Breast epithelium (tissue), 4 donors: ENCODE results near the gene VAC14. TPM values are rescaled to one million over a fixed set of nuclear protein-coding genes. Genes with fewer than 3 reads are reported as not detected.

Experiments
- DNase-seq, 2 donors: peaks; one replicate each; pipeline ENCODE4 v3.0.0-alpha.2; 2019; ENCODE audit warnings: low spot score in 2 of 2
- H3K27ac ChIP-seq, 2 donors: fragments of 200-600 bp; sonication (generic) in 1 of 2; one replicate each; pipeline ENCODE4 v1.5.1; 2016 to 2019; ENCODE audit warnings: mild to moderate bottlenecking in 1 of 2
- H3K27me3 ChIP-seq, 2 donors: fragments of 200-600 bp; sonication (generic) in 1 of 2; one replicate each; pipeline versions ENCODE4 v1.5.1 to v1.6.0; 2017 to 2019; ENCODE audit warnings: control low read depth in 1 of 2, mild to moderate bottlenecking in 1 of 2
- H3K36me3 ChIP-seq: fragments of 200-600 bp; one replicate; pipeline ENCODE4 v1.5.1; 2019
- H3K4me1 ChIP-seq, 2 donors: fragments of 200-600 bp; sonication (generic); one replicate each; pipeline ENCODE4 v1.5.1; 2016 to 2019; ENCODE audit warnings: control low read depth in 1 of 2
- H3K4me3 ChIP-seq, 3 donors: fragments of 200-600 bp; sonication (generic); 1 replicate in 2 of 3; 2 replicates in 1 of 3; pipeline ENCODE4 v1.5.1; 2016 to 2019; ENCODE audit warnings: mild to moderate bottlenecking in 3 of 3, moderate library complexity in 2 of 3
- H3K9me3 ChIP-seq, 2 donors: fragments of 200-600 bp; sonication (generic) in 1 of 2; one replicate each; pipeline ENCODE4 v1.5.1; 2016 to 2019; ENCODE audit warnings: control low read depth in 1 of 2
- POLR2A ChIP-seq: fragments of 450-650 bp; IDR thresholded peaks from one replicate; pipeline ENCODE4 v1.6.1; 2016; ENCODE audit warnings: antibody characterized with exemption, mild to moderate bottlenecking, moderate library complexity
- POLR2AphosphoS5 ChIP-seq, 3 donors: sonication (generic); formaldehyde crosslinking; IDR thresholded peaks; one replicate each; pipeline ENCODE4 v1.6.1; 2017; ENCODE audit warnings: antibody characterized with exemption in 3 of 3
- intact Hi-C: fragments of 100-400 bp; cut with DNase I; formaldehyde crosslinking; loops from one replicate; pipeline ENCODE4 v1.15.1; 2023; ENCODE audit warnings: low total_unique reads
- total RNA-seq, 3 donors: library from RNA; depleted of rRNA; stranded (reverse); fragments of >200 nt; gene quantifications; one replicate each; pipeline ENCODE4 v1.1.0, GENCODE V29; 2016
- TF ChIP-seq, protein P1 (sequence below), 3 donors: fragments of 450-650 bp; IDR thresholded peaks; one replicate each; pipeline ENCODE4 v1.5.1; 2016 to 2017; ENCODE audit warnings: antibody characterized with exemption in 3 of 3, mild to moderate bottlenecking in 3 of 3, moderate library complexity in 3 of 3

VAC14 gene
- total RNA-seq, 3 donors from 2014 or later: 26.7 to 29.4 (median 28.5) TPM

DNA sequence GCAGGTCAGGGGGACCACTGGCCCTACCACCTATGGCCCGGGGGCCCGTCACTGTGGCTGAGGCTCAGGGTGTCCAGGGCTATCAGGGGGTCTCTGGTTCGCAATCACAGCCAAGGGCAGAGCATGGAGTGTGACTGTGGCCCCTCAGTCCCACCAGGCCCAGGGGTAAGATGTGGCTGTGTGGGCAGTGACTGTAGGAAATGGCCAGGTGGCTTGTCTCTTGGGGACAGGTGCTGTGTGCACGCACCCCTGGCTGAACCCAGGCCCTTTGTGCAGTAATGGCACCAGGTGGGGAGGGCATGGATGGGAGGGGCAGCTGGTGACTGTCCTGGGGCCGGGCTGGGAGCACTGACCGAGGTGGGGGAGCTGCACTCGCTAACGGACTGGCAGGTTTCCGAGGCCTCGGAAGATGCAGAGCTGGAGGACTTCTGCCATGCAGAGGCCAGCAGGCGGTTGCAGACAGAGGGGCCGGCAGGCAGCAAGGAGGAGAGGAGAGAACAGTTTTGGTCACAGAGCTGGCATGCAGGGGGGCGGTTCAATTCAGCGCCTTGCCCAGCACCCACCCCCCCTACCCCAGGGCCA lies 135.8 kb downstream of the VAC14 start:
- Histone ChIP-seq H3K27me3 (no peaks in the 10 kb centered on the region), H3K36me3 (peaks cover 18% of the 10 kb centered on the region), H3K9me3 (no peaks in the 10 kb centered on the region), H3K4me3 (no peak overlapping the region), H3K4me1 (peaks cover 0 to 7% of the 10 kb centered on the region in 2 donors), H3K27ac (no peak overlapping the region)
- TF ChIP-seq, protein P1, sequence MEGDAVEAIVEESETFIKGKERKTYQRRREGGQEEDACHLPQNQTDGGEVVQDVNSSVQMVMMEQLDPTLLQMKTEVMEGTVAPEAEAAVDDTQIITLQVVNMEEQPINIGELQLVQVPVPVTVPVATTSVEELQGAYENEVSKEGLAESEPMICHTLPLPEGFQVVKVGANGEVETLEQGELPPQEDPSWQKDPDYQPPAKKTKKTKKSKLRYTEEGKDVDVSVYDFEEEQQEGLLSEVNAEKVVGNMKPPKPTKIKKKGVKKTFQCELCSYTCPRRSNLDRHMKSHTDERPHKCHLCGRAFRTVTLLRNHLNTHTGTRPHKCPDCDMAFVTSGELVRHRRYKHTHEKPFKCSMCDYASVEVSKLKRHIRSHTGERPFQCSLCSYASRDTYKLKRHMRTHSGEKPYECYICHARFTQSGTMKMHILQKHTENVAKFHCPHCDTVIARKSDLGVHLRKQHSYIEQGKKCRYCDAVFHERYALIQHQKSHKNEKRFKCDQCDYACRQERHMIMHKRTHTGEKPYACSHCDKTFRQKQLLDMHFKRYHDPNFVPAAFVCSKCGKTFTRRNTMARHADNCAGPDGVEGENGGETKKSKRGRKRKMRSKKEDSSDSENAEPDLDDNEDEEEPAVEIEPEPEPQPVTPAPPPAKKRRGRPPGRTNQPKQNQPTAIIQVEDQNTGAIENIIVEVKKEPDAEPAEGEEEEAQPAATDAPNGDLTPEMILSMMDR (IDR thresholded peaks at IDR 0.05): no peak
- TF ChIP-seq POLR2AphosphoS5 (IDR thresholded peaks at IDR 0.05) (no peak), POLR2A (no peak)
- intact Hi-C loops: no loop called here
- peak in 1 of 2 donors; percentile 43 for DNase-seq

DNA sequence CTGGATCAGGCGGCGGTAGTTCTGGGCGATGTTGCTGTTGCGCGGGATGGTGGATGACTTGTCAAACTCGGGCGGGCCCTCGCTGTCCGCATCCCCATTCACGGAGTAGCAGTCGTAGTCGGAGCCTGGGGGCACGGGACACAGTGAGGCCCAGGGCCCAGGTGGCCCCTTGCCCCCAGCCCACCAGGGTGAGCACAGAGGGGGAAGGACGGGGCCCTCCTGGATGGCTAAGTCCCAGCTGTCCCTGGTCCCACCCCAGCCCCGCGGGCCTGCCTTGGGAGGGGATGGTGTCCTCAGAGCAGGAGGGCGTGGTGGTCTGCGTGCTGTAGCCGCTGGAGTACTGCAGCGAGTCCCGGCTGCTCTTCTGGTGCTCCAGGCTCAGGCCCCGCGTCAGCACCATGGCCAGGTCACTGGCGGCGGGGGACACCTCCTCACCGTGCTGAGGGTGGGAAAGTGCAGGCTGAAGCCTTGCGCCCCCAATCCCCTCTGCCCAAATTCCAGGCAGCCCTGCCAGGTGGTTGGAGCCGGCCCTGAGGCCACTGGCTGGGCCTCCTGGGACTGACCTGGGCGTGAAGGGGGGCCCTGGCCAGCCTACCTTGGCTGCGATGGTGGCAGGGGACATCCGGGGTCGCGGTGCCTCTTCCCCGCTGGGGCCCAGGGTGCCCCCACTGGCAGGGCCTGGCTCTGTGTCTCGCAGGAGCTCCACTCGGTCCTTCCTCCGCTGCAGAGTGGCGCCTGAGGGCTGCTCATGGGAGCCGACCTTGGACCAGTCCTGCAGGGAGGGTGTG lies 136.4 kb downstream of the VAC14 start:
- Histone ChIP-seq H3K36me3 (peaks cover 16% of the 10 kb centered on the region), H3K27me3 (no peaks in the 10 kb centered on the region)
- intact Hi-C loops: no loop called here

GRCh38 chr16:70663524-70664324 lies 137.2 kb downstream of the VAC14 start:
- peaks cover 0 to 7% of the 10 kb centered on the region in 2 donors for H3K4me1 ChIP-seq
- peak overlapping the region; percentile 60 to 69 for H3K27ac ChIP-seq
- intact Hi-C loops: no loop called here
- H3K36me3 ChIP-seq: peaks cover 16% of the 10 kb centered on the region
- H3K4me3 ChIP-seq: no peak overlapping the region
- TF ChIP-seq POLR2AphosphoS5 (IDR thresholded peaks at IDR 0.05): no peak
- no peak for TF ChIP-seq POLR2A
- TF ChIP-seq, protein P1 (IDR thresholded peaks at IDR 0.05): no peak
- no peaks in the 10 kb centered on the region for H3K27me3 ChIP-seq
- peak in 1 of 2 donors; percentile 49 for DNase-seq
- H3K9me3 ChIP-seq: no peaks in the 10 kb centered on the region

More for the DNA sequence above, 136.4 kb downstream of the VAC14 start:
- peaks cover 0 to 7% of the 10 kb centered on the region in 2 donors for H3K4me1 ChIP-seq
- no peak for TF ChIP-seq POLR2AphosphoS5 (IDR thresholded peaks at IDR 0.05)
- TF ChIP-seq POLR2A: no peak
- TF ChIP-seq, protein P1 (IDR thresholded peaks at IDR 0.05): no peak
- no peaks in the 10 kb centered on the region for H3K9me3 ChIP-seq
- peak in 1 of 2 donors; percentile 45 for DNase-seq
- no peak overlapping the region for H3K27ac ChIP-seq
- H3K4me3 ChIP-seq: no peak overlapping the region

DNA sequence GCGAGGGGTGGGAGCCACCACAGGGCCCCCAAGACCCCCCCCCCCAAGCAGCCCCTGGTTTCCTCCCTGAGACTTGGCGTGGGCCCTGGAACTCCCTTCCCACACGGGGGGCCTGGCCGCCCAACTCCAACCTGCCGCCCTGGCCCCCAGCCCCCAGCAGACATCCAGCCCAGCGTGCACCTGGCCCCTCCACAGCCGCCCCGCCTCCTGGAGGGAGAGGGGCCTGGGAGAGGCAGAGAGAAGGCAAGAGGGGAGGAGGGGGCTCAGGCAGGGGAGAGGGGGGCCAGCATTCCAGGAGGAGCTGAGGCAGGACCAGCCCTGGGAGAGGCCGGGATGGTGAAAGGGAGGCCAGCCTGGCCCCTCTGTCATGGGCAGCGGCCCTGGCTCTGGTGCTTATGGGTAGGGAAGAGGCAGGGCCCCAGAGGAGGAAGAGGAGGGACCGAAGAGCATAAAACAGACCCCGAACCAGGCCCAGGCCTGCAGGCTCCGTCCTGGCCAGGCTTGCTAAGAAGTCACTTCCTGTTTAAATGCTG lies 137.9 kb downstream of the VAC14 start:
- Histone ChIP-seq H3K4me1 (peaks cover 0 to 7% of the 10 kb centered on the region in 2 donors), H3K36me3 (peaks cover 16% of the 10 kb centered on the region), H3K4me3 (no peak overlapping the region), H3K9me3 (no peaks in the 10 kb centered on the region), H3K27me3 (no peaks in the 10 kb centered on the region), H3K27ac (peak overlapping the region; percentile 60 to 69)
- TF ChIP-seq, protein P1 (IDR thresholded peaks at IDR 0.05): no peak
- no peak for TF ChIP-seq POLR2AphosphoS5 (IDR thresholded peaks at IDR 0.05)
- TF ChIP-seq POLR2A: no peak
- intact Hi-C loops: no loop called here
- no peak for DNase-seq
